BE2C (cell line): ENCODE results near the gene SLC25A47.

ENCODE experiments used
- DNase-seq: peaks from one replicate; pipeline ENCODE4 v3.0.0-alpha.2; 2020
- H3K27me3 ChIP-seq: fragments of 250-450 bp; sonication (Bioruptor Pico); 2 replicates; pipeline ENCODE4 v1.5.1; 2020; ENCODE audit warnings: mild to moderate bottlenecking
- H3K36me3 ChIP-seq: fragments of 250-450 bp; sonication (Bioruptor Pico); 2 replicates; pipeline ENCODE4 v1.5.1; 2020; ENCODE audit warnings: mild to moderate bottlenecking
- H3K4me1 ChIP-seq: fragments of 250-450 bp; sonication (Bioruptor Pico); 2 replicates; pipeline ENCODE4 v1.5.1; 2020
- H3K4me3 ChIP-seq: 2 replicates; pipeline ENCODE4 v1.5.1; 2011; ENCODE audit warnings: low read depth, low read length
- H3K9me3 ChIP-seq: fragments of 250-450 bp; sonication (Bioruptor Pico); 2 replicates; pipeline ENCODE4 v1.5.1; 2020
- TF ChIP-seq, protein P1 (sequence below): IDR thresholded peaks from 2 replicates; pipeline ENCODE4 v1.5.1; 2012; ENCODE audit warnings: mild to moderate bottlenecking, low read depth, low read length

The SLC25A47 gene

DNA sequence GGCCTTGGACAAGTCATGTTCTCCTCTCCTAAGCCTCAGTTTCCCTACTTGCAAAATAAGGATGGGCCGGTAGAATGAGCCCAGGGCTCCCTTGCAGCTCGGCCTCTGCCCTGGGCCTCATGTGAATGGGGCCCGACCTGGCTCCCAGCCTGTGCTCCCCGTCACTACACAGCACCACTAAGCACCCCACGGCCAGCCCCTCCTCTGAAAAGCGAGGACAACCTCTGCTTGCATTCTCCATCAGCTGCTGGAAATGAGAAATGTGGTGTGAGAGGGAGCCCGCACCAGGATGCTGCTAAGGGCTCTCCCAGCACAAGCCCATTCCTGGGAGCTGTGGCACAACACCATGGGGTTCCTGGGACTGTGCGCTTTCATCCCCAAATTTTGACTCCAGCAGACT lies 10.2 kb downstream of the SLC25A47 start:
- TF ChIP-seq, protein P1, sequence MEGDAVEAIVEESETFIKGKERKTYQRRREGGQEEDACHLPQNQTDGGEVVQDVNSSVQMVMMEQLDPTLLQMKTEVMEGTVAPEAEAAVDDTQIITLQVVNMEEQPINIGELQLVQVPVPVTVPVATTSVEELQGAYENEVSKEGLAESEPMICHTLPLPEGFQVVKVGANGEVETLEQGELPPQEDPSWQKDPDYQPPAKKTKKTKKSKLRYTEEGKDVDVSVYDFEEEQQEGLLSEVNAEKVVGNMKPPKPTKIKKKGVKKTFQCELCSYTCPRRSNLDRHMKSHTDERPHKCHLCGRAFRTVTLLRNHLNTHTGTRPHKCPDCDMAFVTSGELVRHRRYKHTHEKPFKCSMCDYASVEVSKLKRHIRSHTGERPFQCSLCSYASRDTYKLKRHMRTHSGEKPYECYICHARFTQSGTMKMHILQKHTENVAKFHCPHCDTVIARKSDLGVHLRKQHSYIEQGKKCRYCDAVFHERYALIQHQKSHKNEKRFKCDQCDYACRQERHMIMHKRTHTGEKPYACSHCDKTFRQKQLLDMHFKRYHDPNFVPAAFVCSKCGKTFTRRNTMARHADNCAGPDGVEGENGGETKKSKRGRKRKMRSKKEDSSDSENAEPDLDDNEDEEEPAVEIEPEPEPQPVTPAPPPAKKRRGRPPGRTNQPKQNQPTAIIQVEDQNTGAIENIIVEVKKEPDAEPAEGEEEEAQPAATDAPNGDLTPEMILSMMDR: no peak

DNA sequence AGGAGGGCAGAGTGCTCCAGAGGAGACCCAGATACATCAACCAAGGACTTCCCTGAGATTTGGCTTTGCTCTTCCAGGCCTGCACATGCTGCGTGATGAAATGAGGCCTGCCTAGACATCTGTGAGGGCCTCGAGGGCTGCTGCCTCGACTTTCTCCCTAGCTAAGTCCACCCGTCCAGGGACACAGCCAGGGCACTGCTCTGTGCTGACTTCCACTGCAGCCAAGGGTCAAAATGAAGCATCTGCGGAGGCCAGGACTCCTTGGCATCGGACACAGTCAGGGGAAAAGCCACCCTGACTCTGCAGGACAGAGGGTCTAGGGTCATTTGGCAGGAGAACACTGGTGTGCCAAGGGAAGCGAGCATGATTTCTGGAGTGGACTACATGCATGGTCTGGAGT lies 10.7 kb downstream of the SLC25A47 start:
- Histone ChIP-seq H3K9me3 (no peaks in the 10 kb centered on the region), H3K4me1 (no peaks in the 10 kb centered on the region), H3K36me3 (peaks cover 15% of the 10 kb centered on the region), H3K4me3 (no peak overlapping the region), H3K27me3 (no peaks in the 10 kb centered on the region)
- no peak for DNase-seq
- TF ChIP-seq, protein P1: no peak

More for the DNA sequence above, 10.2 kb downstream of the SLC25A47 start:
- Histone ChIP-seq H3K4me3 (no peak overlapping the region), H3K36me3 (peaks cover 15% of the 10 kb centered on the region), H3K27me3 (no peaks in the 10 kb centered on the region), H3K4me1 (no peaks in the 10 kb centered on the region), H3K9me3 (no peaks in the 10 kb centered on the region)
- DNase-seq: no peak

DNA sequence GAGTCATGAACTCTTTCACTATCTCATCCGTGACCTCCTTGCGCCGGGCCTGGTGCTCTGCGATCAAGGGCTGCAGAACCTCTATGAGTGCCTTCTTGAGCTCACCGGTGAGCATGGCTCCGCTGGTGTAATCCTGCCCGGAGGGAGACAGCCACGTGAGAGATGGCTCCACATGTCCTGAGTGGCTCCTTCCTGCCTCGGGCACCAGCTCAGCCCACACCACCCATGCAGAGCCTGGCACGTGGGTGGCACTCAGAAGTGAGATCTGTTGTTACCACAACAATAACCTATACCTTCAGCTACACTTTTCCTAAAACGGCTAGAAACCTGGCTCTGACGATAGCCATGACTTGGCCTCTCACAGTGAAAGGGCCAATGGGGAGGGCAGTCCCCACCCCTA lies 11.8 kb downstream of the SLC25A47 start:
- TF ChIP-seq, protein P1: no peak
- Histone ChIP-seq H3K27me3 (no peaks in the 10 kb centered on the region), H3K4me3 (no peak overlapping the region), H3K36me3 (peaks cover 15% of the 10 kb centered on the region), H3K4me1 (no peaks in the 10 kb centered on the region), H3K9me3 (no peaks in the 10 kb centered on the region)
- no peak for DNase-seq

DNA sequence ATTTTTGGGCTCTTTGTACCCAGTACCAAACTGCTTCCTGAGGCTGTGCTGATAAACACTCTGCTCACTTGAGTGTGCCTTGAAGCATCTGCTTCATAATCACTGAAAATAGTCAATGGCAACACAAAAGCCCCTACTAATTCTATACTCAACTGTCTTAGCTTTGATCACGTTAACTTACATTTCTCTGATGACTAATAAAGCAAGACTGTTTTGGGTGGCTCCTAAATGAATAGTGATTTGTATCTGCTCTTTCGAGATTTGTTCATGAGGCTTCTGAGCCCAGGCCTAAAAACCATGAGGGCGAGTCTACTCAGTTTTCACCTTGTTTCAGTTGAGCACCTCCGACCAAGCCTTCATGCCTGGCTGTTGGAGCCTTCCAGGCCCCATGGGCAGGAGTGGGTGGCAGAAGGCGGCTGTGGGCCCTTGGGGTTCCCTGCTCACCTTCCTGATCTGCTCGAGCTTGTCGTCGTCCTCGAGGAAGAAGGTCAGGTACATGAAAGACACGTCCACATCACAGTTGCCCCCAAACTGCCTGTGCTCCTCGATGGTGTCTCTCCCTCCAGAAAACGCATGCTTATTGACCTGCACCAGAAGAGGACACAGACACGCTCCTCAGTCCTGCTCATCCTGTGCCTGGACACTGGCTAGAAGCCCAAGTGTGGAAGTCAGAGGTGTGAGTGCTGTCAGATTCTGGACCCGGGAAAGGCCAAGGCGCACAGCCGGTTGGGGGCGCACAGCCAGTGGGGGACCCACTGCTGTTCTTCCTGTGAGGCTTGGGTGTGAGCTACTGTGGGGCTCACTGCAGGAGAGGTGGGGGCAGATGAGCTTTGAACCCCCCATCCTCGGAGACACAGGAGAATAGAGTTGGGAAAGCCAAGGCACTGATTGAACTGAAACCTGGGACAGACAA lies 13.7 kb downstream of the SLC25A47 start:
- Histone ChIP-seq H3K27me3 (no peaks in the 10 kb centered on the region), H3K4me1 (no peaks in the 10 kb centered on the region), H3K9me3 (no peaks in the 10 kb centered on the region), H3K4me3 (no peak overlapping the region), H3K36me3 (peaks cover 22% of the 10 kb centered on the region)
- DNase-seq: no peak
- TF ChIP-seq, protein P1: no peak

DNA sequence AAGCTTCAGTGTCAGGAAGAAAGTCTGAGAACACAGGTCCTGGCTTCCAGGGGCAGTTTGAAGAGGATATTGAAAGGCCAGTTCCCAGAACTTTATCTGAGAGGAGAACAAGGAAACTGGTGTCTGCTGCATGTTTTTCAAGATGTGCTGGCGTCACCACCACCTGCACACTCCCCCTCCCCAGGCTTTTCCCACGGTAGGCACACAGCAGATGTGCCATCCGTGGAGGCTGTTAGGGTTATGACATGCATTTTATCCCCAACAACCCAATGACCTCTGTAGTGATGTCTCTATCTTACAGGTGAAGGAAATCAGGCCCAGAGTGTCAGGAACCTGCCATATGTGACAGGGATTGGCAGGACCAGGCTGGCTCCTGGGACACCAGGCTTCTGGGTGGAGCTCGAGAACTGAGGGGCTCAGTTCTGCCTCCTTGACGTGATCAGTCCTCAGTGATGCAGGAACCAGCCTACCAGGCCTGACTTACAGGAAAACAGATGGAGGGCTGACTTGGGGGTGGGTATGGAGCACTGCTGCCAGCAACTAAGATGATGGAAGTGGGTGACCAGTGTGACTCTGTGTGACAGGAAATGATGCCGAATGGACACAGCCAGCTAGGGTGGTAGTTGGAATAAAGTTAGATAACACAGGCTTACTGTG lies 16.8 kb downstream of the SLC25A47 start:
- Histone ChIP-seq H3K4me1 (no peaks in the 10 kb centered on the region), H3K27me3 (no peaks in the 10 kb centered on the region), H3K4me3 (no peak overlapping the region), H3K9me3 (no peaks in the 10 kb centered on the region), H3K36me3 (peaks cover 27% of the 10 kb centered on the region)
- TF ChIP-seq, protein P1: no peak
- DNase-seq: no peak

DNA sequence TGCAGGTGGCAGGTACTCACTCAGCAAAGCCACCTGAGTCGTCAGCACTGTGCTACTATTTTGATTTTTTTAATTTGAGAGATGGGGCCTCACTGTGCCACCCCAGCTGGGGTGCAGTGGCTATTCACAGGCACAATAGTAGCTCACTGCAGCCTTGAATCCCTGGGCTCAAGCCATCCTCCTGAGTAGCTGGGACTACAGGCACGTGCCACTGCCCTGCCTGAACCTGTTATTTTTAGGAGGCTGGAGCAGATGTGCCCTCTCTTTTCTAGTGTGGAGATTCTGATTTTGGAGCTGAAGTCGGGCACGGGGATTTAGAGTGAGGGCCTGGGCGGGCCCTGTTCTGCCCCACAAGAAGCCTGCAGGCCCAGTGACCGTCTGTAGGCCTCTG lies 17.3 kb downstream of the SLC25A47 start:
- H3K36me3 ChIP-seq: peaks cover 27% of the 10 kb centered on the region
- no peaks in the 10 kb centered on the region for H3K27me3 ChIP-seq
- no peak overlapping the region for H3K4me3 ChIP-seq
- H3K4me1 ChIP-seq: no peaks in the 10 kb centered on the region
- DNase-seq: no peak
- no peaks in the 10 kb centered on the region for H3K9me3 ChIP-seq
- TF ChIP-seq, protein P1: no peak
